Mammary epithelial cell (primary cell): ENCODE data around the gene NDEL1.

ENCODE experiments used
- EZH2 ChIP-seq: IDR thresholded peaks from 2 replicates; pipeline ENCODE4 v1.6.1; 2012; ENCODE audit warnings: low read length, inconsistent platforms, borderline replicate concordance
- TF ChIP-seq, protein P1 (sequence below), 2 donors: IDR thresholded peaks in 1 of 2; conservative IDR thresholded peaks in 1 of 2; 2 replicates each; pipeline ENCODE4 v1.5.1; 2011 to 2012; ENCODE audit warnings: inconsistent platforms in 2 of 2, low read length in 2 of 2, mild to moderate bottlenecking in 2 of 2, control low read depth in 1 of 2, low read depth in 1 of 2; ENCODE audit not compliant: insufficient read depth in 1 of 2; ENCODE audit errors: extremely low read depth in 1 of 2

GRCh38 chr17:8477715-8478441 is 42.2 kb downstream of the NDEL1 start:
- TF ChIP-seq, protein P1, sequence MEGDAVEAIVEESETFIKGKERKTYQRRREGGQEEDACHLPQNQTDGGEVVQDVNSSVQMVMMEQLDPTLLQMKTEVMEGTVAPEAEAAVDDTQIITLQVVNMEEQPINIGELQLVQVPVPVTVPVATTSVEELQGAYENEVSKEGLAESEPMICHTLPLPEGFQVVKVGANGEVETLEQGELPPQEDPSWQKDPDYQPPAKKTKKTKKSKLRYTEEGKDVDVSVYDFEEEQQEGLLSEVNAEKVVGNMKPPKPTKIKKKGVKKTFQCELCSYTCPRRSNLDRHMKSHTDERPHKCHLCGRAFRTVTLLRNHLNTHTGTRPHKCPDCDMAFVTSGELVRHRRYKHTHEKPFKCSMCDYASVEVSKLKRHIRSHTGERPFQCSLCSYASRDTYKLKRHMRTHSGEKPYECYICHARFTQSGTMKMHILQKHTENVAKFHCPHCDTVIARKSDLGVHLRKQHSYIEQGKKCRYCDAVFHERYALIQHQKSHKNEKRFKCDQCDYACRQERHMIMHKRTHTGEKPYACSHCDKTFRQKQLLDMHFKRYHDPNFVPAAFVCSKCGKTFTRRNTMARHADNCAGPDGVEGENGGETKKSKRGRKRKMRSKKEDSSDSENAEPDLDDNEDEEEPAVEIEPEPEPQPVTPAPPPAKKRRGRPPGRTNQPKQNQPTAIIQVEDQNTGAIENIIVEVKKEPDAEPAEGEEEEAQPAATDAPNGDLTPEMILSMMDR (conservative IDR thresholded peaks at IDR 0.05 in 1 of 2, IDR thresholded peaks at IDR 0.05 in 1 of 2; ENCODE audit: extremely low read depth in 1 of 2, insufficient read depth in 1 of 2, low read depth in 1 of 2, low read length in 2 of 2), result no peak
- TF ChIP-seq EZH2, result no peak
